ENCODE results near the gene MICAL3. TPM values are rescaled to one million over a fixed set of nuclear protein-coding genes. Genes with fewer than 3 reads are reported as not detected.
"Not testable (repeated sequence)": the region's sequence is repeated elsewhere in the genome, so short reads cannot be mapped to it uniquely, and the experiment has no call there.

Gene MICAL3
- total RNA-seq, 4 donors from 2014 or later = 23.9 to 49.2 (median 34.5) TPM

- DNase-seq (ENCODE audit: low spot score) (no peak), ATAC-seq (ENCODE audit: low FRiP score) (no peak)
- TF ChIP-seq CTCF (IDR thresholded peaks at IDR 0.05) = no peak
Observed at GRCh38 chr22:18068381-18068988, 44.1 kb upstream of the MICAL3 start.

- DNase-seq (ENCODE audit: low spot score) (no peak), ATAC-seq (ENCODE audit: low FRiP score) (no peak)
- TF ChIP-seq CTCF (IDR thresholded peaks at IDR 0.05) = no peak
Observed at GRCh38 chr22:18067548-18068341, 43.4 kb upstream of the MICAL3 start.

- ATAC-seq (ENCODE audit: low FRiP score) = no peak
- DNase-seq (ENCODE audit: low spot score) = no peak
Observed at GRCh38 chr22:18067121-18067520, 42.8 kb upstream of the MICAL3 start.

GRCh38 chr22:18066181-18066859 is 42.0 kb upstream of the MICAL3 start:
- DNase-seq (ENCODE audit: low spot score) = no peak
- no peak for TF ChIP-seq CTCF (IDR thresholded peaks at IDR 0.05)
- no peak for ATAC-seq (ENCODE audit: low FRiP score)

More at GRCh38 chr22:18067121-18067520, 42.8 kb upstream of the MICAL3 start:
- TF ChIP-seq CTCF (IDR thresholded peaks at IDR 0.05) = no peak

- no peak for TF ChIP-seq CTCF (IDR thresholded peaks at IDR 0.05)
- DNase-seq (ENCODE audit: low spot score) = no peak
- ATAC-seq (ENCODE audit: low FRiP score) = no peak
Observed at GRCh38 chr22:18065256-18065655, 40.9 kb upstream of the MICAL3 start.

- DNase-seq (ENCODE audit: low spot score) = no peak
- TF ChIP-seq CTCF (IDR thresholded peaks at IDR 0.05) = no peak
- no peak for ATAC-seq (ENCODE audit: low FRiP score)
Observed at GRCh38 chr22:18064636-18065035, 40.3 kb upstream of the MICAL3 start.

- ATAC-seq (ENCODE audit: low FRiP score); DNase-seq (ENCODE audit: low spot score): not testable (repeated sequence)
Observed at GRCh38 chr22:18063715-18064114, 39.4 kb upstream of the MICAL3 start.
